ENCODE results near the gene SMIM36.
"Not testable (repeated sequence)": the region's sequence is repeated elsewhere in the genome, so short reads cannot be mapped to it uniquely, and the experiment has no call there.

Gene SMIM36

GRCh38 chr17:55510986-55511721 is at the start of gene SMIM36:
Gene SMIM36, minus strand, starts transcription at chr17:55511452.
- DNase-seq, result no peak

GRCh38 chr17:55555772-55556171 is 44.5 kb upstream of the SMIM36 start:
- DNase-seq, result peak; percentile 20

- DNase-seq, result peak; percentile 35
Observed at GRCh38 chr17:55549140-55549539, 37.9 kb upstream of the SMIM36 start.

- no peak for DNase-seq
Observed at GRCh38 chr17:55546991-55547664, 35.9 kb upstream of the SMIM36 start.

- DNase-seq, result no peak
Observed at GRCh38 chr17:55546481-55546880, 35.2 kb upstream of the SMIM36 start.

GRCh38 chr17:55545806-55546205 is 34.6 kb upstream of the SMIM36 start:
- DNase-seq, result no peak

GRCh38 chr17:55543709-55544108 is 32.5 kb upstream of the SMIM36 start:
- DNase-seq, result no peak

GRCh38 chr17:55540414-55541091 is 29.3 kb upstream of the SMIM36 start:
- DNase-seq, result no peak

- DNase-seq, result no peak
Observed at GRCh38 chr17:55536205-55536604, 25.0 kb upstream of the SMIM36 start.

GRCh38 chr17:55533608-55534007 is 22.4 kb upstream of the SMIM36 start:
- DNase-seq, result no peak

GRCh38 chr17:55532670-55533069 is 21.4 kb upstream of the SMIM36 start:
- DNase-seq, result no peak

GRCh38 chr17:55531053-55531728 is 19.9 kb upstream of the SMIM36 start:
- no peak for DNase-seq

- no peak for DNase-seq
Observed at GRCh38 chr17:55530064-55530463, 18.8 kb upstream of the SMIM36 start.

GRCh38 chr17:55527540-55528118 is 16.4 kb upstream of the SMIM36 start:
- peak; percentile 66 for DNase-seq

- DNase-seq, result no peak
Observed at GRCh38 chr17:55524440-55525220, 13.4 kb upstream of the SMIM36 start.

GRCh38 chr17:55523032-55523431 is 11.8 kb upstream of the SMIM36 start:
- DNase-seq, result not testable (repeated sequence)

- no peak for DNase-seq
Observed at GRCh38 chr17:55521186-55521585, 9.9 kb upstream of the SMIM36 start.

- DNase-seq, result no peak
Observed at GRCh38 chr17:55520402-55520801, 9.2 kb upstream of the SMIM36 start.

- DNase-seq, result no peak
Observed at GRCh38 chr17:55518510-55518909, 7.3 kb upstream of the SMIM36 start.

GRCh38 chr17:55513885-55514590 is 2.8 kb upstream of the SMIM36 start:
- peak; percentile 70 for DNase-seq

- not testable (repeated sequence) for DNase-seq
Observed at GRCh38 chr17:55507669-55508068, 3.6 kb downstream of the SMIM36 start.
